Kidney (tissue), 14 donors: ENCODE data around the gene PRDM13. TPM values are rescaled to one million over a fixed set of nuclear protein-coding genes. Genes with fewer than 3 reads are reported as not detected.

Source experiments
- DNase-seq, 5 donors: peaks; one replicate each; pipeline ENCODE4 v3.0.0-alpha.2; 2013 to 2020
- FAIRE-seq: peaks from 2 replicates; lab custom pipeline; 2012; peaks lifted over from hg19 to GRCh38; lab: Jason Lieb, UNC
- H3K27ac ChIP-seq, 2 donors: one replicate each; pipeline ENCODE4 v1.7.0; 2013; ENCODE audit warnings: low read depth in 2 of 2, low read length in 2 of 2, inconsistent platforms in 1 of 2
- H3K27me3 ChIP-seq: one replicate; pipeline ENCODE4 v1.7.1; 2013; ENCODE audit warnings: low read length, inconsistent platforms; ENCODE audit not compliant: control insufficient read depth, insufficient read depth
- H3K36me3 ChIP-seq, 3 donors: one replicate each; pipeline versions ENCODE4 v1.7.0 to v1.7.1; 2013; ENCODE audit warnings: low read length in 3 of 3, control low read depth in 1 of 3, inconsistent platforms in 1 of 3; ENCODE audit not compliant: insufficient read depth in 3 of 3, control insufficient read depth in 2 of 3
- H3K4me1 ChIP-seq, 3 donors: one replicate each; pipeline versions ENCODE4 v1.7.0 to v1.7.1; 2013; ENCODE audit warnings: low read length in 3 of 3, inconsistent platforms in 1 of 3, low read depth in 1 of 3; ENCODE audit not compliant: control insufficient read depth in 2 of 3, insufficient read depth in 2 of 3
- H3K4me3 ChIP-seq, 3 donors: one replicate each; pipeline versions ENCODE4 v1.7.0 to v1.8.1; 2013; ENCODE audit warnings: low read length in 3 of 3, control low read depth in 1 of 3, inconsistent platforms in 1 of 3
- H3K9ac ChIP-seq, 3 donors: one replicate each; pipeline versions ENCODE4 v1.7.0 to v1.7.1; 2013; ENCODE audit warnings: low read length in 3 of 3, control low read depth in 1 of 3, inconsistent platforms in 1 of 3
- H3K9me3 ChIP-seq, 3 donors: one replicate each; pipeline versions ENCODE4 v1.7.0 to v1.7.1; 2013; ENCODE audit warnings: low read length in 3 of 3, control low read depth in 1 of 3, inconsistent platforms in 1 of 3; ENCODE audit not compliant: control insufficient read depth in 2 of 3, insufficient read depth in 1 of 3
- intact Hi-C: fragments of 100-400 bp; cut with DNase I; formaldehyde crosslinking; loops from one replicate; pipeline ENCODE4 v1.11.1; 2022
- polyA plus RNA-seq: library from polyadenylated mRNA; stranded (reverse); fragments of 350-450 nt; fragmentation: Illumina TruSeq; extraction: RNeasy Lipid Tissue Mini Kit (QIAGEN cat#74804); gene quantifications from one replicate; pipeline ENCODE4 v1.2.3, GENCODE V29; 2014; ENCODE audit warnings: low read depth, low replicate concordance; ENCODE audit not compliant: insufficient read depth
- total RNA-seq: library from RNA; stranded (reverse); fragmentation: NEBNext Ultra II Directional; extraction: Animal tissue kit (Norgen Biotek cat#: 25700); gene quantifications from one replicate; pipeline ENCODE4 v1.2.1, GENCODE V29; 2021
- TF ChIP-seq, protein P1 (sequence below): IDR thresholded peaks from 3 replicates; pipeline ENCODE4 v1.5.1; 2012; ENCODE audit warnings: mild to moderate bottlenecking, moderate library complexity, borderline replicate concordance; ENCODE audit not compliant: insufficient read depth; ENCODE audit errors: extremely low read depth
- donor health status: control.
- donor health status: control.
- donor health status: control.
- donor health status: control.
- donor health status: control.
- donor health status: DM: yes; HTN: yes; CAD: no.
- donor health status: Normal renal cell carcinoma (clear cell type).

The PRDM13 gene
- total and polyA plus RNA-seq, 2 donors from 2014 or later: not detected

GRCh38 chr6:99588618-99589289, 17.9 kb upstream of the PRDM13 start:
- FAIRE-seq (no peak), DNase-seq (peak; percentile 83 to 89 (median 88))
- Histone ChIP-seq H3K9ac (peak overlapping the region in 1 of 3 donors; percentile 37), H3K27ac (no peak overlapping the region), H3K9me3 (no peaks in the 10 kb centered on the region), H3K4me3 (peak overlapping the region in 2 of 3 donors; percentile 52 to 60), H3K4me1 (peaks cover 0 to 12% (median 0%) of the 10 kb centered on the region in 3 donors), H3K27me3 (peaks cover 54% of the 10 kb centered on the region), H3K36me3 (no peaks in the 10 kb centered on the region)
- TF ChIP-seq, protein P1, sequence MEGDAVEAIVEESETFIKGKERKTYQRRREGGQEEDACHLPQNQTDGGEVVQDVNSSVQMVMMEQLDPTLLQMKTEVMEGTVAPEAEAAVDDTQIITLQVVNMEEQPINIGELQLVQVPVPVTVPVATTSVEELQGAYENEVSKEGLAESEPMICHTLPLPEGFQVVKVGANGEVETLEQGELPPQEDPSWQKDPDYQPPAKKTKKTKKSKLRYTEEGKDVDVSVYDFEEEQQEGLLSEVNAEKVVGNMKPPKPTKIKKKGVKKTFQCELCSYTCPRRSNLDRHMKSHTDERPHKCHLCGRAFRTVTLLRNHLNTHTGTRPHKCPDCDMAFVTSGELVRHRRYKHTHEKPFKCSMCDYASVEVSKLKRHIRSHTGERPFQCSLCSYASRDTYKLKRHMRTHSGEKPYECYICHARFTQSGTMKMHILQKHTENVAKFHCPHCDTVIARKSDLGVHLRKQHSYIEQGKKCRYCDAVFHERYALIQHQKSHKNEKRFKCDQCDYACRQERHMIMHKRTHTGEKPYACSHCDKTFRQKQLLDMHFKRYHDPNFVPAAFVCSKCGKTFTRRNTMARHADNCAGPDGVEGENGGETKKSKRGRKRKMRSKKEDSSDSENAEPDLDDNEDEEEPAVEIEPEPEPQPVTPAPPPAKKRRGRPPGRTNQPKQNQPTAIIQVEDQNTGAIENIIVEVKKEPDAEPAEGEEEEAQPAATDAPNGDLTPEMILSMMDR: peak; percentile 46
- intact Hi-C loops: no loop called here

DNA sequence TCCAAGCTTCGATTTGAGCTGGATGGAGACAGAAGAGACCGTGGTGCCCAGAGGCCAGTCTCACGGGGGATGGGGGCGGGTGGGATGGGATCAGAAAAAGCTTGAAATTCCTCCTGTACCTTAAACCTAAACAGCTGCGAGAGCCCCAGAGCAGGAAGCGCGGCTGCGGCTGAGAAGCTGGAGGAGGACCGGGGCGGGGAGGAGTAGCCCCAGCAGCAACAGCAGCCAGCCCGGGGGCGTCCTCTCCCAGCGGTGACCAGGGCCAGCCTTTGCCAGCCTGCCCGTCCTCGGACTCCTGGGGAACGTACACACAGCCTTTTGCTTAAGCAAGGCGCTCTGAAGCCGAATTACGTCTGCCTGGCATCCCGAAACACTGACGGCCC, 17.4 kb upstream of the PRDM13 start:
- intact Hi-C loops: no loop called here
- H3K4me3 ChIP-seq: peak overlapping the region in 2 of 3 donors; percentile 52 to 60
- no peaks in the 10 kb centered on the region for H3K36me3 ChIP-seq
- TF ChIP-seq, protein P1: no peak
- H3K4me1 ChIP-seq: peaks cover 0 to 12% (median 0%) of the 10 kb centered on the region in 3 donors
- H3K9me3 ChIP-seq: no peaks in the 10 kb centered on the region
- DNase-seq (peak in 2 of 5 donors; percentile 37 to 61), FAIRE-seq (no peak)
- H3K9ac ChIP-seq: no peak overlapping the region
- peaks cover 59% of the 10 kb centered on the region for H3K27me3 ChIP-seq
- no peak overlapping the region for H3K27ac ChIP-seq

GRCh38 chr6:99589907-99590493, 16.6 kb upstream of the PRDM13 start:
- H3K9me3 ChIP-seq: peaks cover 0 to 2% (median 0%) of the 10 kb centered on the region in 3 donors
- no peak overlapping the region for H3K4me3 ChIP-seq
- H3K9ac ChIP-seq: no peak overlapping the region
- H3K27ac ChIP-seq: no peak overlapping the region
- H3K36me3 ChIP-seq: no peaks in the 10 kb centered on the region
- H3K27me3 ChIP-seq: peaks cover 62% of the 10 kb centered on the region
- no peak for FAIRE-seq
- DNase-seq: no peak
- intact Hi-C loops: no loop called here
- peaks cover 0 to 12% (median 0%) of the 10 kb centered on the region in 3 donors for H3K4me1 ChIP-seq
- TF ChIP-seq, protein P1: no peak
